HG03565 (cell line): ENCODE data around the gene L3MBTL4.

Experiments
- ATAC-seq: cut with Tn5 transposase; IDR thresholded peaks from one replicate; pipeline ENCODE4 v1.9.1; 2021; ENCODE audit warnings: mild to moderate bottlenecking, moderate library complexity; ENCODE audit not compliant: unreplicated experiment

Gene L3MBTL4

DNA sequence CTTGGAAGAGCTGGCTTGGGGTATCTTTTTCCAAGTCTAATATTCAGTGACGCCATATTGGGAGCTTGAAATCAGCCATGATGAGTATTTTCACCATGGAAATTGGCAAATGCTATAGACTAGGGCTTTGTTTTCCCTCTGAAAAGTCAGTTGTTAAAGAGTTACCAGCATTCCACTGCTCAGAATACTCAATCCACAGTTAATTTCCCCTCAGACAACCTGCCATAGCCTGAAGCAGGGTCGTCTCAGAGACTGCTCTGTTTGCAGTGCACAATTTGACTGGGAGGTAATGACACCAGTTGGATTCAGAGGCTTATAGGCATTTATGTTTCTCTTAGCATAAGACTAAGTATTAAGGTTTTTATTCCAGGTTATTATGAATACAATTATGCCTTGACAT, 483.9 kb downstream of the L3MBTL4 start:
- no peak for ATAC-seq

DNA sequence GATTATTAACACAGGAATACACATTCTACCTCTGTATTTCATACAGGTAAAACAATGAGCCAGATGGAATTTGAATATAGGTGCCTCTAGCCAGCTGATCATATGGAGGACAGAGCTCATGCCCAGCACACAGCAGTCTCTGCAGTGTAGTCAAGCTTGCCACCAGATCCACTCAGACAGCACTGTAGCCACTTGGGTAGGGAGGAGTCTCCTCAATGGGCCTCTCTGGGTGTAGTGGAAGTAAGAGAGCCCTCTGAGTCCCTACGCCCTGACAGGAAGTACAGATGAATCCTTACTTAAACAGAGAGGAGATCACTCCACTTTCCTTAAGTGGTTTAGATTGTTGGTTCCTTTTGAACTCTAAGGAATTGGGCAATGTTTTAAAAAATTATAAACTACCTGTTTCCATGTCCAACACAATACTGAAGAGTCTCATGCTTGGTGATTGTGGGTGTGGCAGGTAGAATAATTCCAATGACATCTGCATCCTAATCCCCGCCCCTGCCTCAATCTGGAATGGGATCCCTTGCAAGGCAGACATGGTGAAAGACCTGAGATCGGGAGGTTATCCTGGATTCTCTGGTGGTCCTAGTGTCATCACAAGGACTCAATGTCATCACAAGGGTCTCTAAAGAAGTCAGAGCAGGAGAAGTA, 496.4 kb downstream of the L3MBTL4 start:
- no peak for ATAC-seq

DNA sequence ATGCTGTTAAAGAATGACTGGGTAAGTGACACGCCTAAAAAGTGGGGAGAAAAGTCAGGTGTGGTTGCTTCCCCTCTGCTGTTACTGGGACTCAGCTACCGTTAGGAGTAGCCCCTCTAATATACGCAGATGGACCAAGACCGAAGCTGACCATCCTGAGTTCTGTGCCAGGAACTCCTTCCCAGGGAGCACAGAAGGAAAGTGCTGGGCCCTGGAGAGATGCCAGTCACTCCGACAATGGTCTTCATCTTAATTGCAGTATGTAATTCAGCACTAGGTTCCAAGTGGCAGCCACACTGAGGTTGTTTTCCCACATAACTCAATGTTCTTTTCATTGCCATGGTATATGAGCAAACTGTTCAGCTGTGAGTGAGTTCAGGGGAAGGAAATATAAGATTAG, 499.8 kb downstream of the L3MBTL4 start:
- ATAC-seq: no peak

DNA sequence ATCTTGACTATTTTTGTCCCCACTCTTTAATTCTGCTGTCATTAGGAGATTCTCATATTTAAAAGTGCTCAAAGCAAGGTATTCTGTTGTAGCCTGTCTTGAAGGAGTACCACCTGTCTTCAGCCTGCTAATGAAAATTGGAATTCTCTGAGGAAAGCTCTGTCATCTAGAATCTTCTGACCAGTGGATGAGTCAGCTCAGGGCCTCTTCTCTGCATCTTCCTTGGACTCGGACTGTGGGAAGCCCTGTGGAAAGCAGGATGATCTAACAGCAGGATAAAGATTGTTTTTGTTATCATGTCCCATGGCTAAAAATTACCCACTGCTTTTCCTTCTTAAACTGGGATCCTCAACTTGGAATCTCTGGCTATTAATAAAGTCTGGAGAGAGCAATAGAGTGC, 500.7 kb downstream of the L3MBTL4 start:
- ATAC-seq: no peak

DNA sequence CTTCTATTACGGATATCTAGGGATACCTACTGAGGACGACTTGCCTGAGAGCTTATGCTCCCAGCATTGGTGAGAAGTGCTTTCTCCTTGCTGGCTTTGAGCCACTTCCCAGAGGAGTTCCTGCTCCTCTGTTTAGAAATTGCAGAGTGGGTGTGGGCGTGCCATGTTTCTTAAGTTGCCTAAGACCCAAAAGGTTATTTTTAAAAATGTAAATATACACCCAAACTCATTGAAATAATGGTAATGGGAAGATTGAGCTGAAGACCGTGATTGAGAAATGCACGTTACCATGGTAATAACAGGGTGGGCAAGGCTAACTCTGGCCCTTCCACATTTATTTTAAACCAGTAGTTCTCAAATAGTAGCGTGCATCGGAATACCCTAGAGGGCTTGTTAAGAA, 502.1 kb downstream of the L3MBTL4 start:
- ATAC-seq: no peak

DNA sequence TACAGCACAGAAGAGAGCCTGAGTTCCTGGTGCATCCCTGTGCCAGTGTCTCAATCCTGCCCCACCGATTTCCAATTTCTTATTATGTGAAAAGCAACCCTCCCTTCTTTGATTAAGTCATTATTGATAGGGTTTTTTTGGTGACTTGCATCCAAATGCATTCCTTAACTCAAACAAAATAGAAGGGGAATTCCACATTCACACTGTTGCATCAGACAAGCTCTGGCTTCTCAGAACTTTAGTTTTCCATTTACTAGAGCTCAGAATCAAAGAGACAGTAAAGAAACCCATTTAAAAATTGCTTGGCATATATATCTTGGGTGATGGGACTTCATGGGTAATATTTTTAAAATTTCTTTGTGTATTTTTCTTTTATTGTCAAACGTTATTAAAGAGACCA, 505.6 kb downstream of the L3MBTL4 start:
- ATAC-seq: no peak
